HL-60/S4 treated with retinoic acid at 250 ng/mL for 4 days and 3 days (cell line): Measurements from ENCODE around the gene STAG3.
"Not testable (repeated sequence)": the region's sequence is repeated elsewhere in the genome, so short reads cannot be mapped to it uniquely, and the experiment has no call there.

Experiments used
- in situ Hi-C: fragments of 300-500 bp; cut with MboI; formaldehyde crosslinking; loops from 2 replicates; pipeline ENCODE4 v1.7.0; 2022; ENCODE audit warnings: low sequenced_read_pairs

STAG3 gene, protein sequence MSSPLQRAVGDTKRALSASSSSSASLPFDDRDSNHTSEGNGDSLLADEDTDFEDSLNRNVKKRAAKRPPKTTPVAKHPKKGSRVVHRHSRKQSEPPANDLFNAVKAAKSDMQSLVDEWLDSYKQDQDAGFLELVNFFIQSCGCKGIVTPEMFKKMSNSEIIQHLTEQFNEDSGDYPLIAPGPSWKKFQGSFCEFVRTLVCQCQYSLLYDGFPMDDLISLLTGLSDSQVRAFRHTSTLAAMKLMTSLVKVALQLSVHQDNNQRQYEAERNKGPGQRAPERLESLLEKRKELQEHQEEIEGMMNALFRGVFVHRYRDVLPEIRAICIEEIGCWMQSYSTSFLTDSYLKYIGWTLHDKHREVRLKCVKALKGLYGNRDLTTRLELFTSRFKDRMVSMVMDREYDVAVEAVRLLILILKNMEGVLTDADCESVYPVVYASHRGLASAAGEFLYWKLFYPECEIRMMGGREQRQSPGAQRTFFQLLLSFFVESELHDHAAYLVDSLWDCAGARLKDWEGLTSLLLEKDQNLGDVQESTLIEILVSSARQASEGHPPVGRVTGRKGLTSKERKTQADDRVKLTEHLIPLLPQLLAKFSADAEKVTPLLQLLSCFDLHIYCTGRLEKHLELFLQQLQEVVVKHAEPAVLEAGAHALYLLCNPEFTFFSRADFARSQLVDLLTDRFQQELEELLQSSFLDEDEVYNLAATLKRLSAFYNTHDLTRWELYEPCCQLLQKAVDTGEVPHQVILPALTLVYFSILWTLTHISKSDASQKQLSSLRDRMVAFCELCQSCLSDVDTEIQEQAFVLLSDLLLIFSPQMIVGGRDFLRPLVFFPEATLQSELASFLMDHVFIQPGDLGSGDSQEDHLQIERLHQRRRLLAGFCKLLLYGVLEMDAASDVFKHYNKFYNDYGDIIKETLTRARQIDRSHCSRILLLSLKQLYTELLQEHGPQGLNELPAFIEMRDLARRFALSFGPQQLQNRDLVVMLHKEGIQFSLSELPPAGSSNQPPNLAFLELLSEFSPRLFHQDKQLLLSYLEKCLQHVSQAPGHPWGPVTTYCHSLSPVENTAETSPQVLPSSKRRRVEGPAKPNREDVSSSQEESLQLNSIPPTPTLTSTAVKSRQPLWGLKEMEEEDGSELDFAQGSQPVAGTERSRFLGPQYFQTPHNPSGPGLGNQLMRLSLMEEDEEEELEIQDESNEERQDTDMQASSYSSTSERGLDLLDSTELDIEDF

DNA sequence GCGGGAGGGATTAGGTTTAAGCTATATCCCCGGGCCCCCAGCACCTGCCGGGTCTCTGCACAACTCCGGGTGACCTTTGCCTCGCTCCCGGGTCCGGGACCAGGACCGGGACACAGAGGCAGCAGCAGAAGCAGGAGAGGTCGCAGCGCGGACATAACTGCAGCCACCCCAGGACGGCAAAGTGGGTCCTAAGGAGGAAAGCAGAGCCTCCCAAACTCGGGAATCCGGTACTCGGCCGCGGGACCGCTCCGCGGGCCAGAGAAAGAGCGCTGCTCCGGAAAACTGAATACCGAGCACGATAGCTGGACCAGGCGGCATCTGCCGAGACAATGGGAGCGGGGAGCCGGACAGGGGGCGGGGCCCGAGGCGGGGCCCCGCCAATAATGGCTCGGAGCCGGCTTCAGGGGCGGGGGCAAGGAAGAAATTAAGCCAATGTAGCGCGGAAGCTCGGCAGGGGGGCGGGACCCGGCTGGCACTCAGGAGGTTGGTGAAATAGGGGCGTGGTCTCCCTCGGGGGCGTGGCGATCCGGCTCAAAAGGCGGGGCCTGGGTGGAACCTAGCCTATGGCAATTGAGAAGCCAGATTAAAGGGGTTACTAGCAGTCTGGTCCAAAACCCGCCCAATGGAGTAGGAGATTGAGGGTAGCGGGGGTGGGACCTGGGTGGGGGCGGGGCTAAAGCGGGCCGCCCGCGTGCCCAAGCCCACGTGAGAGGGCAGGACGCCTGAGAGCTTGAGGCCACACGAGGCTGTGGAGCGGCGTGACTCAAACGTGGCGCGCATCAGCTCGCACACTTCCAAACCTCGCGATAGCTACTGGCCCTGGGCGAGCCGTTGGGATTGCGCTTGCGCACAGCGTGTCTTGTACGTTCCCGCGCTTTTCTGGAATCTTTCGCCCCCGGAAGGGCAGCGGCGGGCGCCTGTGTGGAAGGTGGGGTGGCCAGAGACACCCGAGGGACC is at the start of gene STAG3, which contains the start of gene GPC2:
Gene STAG3 (plus strand): TSS at position 874 of the 957 bp plus-strand sequence. CDS start 2,639 bp downstream, outside the sequence.
Gene GPC2 (minus strand): TSS at position 337 of the 957 bp plus-strand sequence. CDS start 182 bp downstream, at position 155.
- in situ Hi-C loops = no loop called here

DNA sequence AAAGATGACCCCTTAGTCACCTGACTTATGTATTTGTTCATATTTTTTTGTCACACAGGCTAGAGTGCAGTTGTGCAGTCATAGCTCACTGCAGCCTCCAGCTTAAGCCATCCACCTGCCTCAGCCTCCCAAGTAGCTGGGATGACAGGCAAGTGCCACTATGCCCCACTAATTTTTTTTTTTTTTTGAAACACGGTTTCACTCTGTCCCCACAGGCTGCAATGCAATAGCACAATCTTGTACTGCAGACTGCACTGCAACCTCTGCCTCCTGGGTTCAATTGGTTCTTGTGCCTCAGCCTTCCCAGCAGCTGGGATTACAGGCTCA is 49.1 kb upstream of the STAG3 start:
- in situ Hi-C loops = no loop called here

DNA sequence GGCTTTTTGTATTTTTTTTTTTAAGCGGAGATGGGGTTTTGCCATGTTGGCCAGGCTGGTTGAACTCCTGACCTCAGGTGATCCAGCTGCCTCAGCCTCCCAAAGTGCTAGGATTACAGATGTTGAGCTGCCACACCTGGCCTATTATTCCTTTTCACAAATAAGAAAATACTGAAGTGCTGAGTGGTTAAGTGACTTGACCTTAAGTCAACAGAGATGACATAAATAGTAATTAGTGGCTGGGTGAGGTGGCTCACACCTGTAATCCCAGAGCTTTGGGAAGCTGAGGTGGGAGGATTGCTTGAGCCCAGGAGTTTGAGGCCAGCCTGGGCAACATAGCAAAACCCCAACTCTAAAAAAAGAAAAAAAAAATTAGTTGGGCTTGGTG is 47.5 kb upstream of the STAG3 start:
- in situ Hi-C loops = not testable (repeated sequence)

DNA sequence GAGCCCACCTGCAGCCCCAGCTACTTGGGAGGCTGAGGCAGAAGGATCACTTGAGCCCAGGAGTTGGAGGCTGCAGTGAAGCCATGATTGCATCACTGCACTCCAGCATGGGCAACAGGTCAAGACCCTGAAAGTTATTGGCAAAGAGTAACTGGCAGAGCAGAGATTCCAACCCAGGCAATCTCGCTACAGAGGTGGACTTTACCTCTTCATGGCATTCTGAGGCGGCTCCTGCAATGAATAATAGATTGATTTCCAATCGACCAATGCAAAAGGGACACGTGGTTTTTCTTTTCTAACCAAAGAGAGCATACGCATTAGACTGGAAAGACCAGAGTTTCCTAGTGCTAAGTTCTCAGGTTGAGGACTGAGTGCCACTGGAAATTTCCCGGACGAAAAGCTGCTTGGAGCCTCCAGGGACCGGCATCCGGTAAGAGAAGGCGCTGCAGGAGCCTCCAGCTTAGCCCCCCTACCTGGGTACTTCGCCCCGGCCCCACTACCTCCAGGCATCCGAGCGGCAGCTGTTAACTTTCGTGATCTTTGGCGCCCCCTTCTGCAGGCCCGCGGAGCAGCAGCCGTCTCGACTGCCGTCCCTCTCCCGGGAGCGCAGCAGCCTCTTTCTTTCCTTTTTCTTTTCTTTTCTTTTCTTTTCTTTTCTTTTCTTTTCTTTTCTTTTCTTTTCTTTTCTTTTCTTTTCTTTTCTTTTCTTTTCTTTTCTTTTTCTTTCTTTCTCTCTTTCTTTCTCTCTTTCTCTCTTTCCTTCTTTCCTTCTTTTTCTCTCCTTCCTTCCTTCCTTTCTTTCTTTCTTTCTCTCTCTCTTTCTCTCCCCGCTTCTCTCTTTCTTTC is 46.9 kb upstream of the STAG3 start:
- in situ Hi-C loops = no loop called here

DNA sequence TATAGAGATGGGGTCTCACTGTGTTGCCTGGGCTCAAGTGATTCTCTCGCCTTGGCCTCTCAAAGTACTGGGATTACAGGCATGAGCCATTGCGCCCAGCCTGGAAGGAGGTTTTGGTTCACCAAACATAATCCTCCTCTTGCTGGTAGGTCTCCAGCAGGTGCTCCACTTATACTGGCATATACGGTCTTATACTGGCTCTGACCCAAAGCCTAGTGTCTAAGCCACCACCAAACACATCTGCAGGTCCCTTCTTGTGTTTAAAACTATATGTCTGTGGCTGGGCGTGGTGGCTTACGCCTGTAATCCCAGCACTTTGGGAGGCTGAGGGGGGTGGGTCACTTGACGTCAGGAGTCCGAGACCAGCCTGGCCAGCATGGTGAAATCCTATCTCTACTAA is 45.6 kb upstream of the STAG3 start:
- in situ Hi-C loops = no loop called here

DNA sequence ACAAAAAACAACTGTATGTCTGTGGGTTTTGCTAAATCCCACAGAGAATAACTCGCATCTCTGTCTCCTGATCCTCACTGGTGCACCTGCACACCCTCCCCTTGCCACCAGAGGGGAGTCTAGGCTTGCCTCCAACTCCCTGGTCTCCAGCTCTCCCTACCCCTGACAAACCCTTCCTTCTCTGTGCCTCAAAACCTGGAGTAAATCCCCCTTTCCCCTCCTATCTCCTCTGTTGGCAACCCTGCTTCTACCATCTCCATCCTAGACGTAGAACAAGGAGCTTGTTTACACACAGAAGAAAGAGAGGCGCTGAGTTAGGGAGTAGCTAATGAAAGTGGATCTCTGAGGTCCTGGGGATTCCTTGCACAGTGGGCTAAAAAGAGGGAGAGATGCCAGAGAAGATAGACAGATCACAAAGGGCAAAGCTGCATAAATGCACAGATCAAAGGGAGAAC is 45.0 kb upstream of the STAG3 start:
- in situ Hi-C loops = no loop called here

DNA sequence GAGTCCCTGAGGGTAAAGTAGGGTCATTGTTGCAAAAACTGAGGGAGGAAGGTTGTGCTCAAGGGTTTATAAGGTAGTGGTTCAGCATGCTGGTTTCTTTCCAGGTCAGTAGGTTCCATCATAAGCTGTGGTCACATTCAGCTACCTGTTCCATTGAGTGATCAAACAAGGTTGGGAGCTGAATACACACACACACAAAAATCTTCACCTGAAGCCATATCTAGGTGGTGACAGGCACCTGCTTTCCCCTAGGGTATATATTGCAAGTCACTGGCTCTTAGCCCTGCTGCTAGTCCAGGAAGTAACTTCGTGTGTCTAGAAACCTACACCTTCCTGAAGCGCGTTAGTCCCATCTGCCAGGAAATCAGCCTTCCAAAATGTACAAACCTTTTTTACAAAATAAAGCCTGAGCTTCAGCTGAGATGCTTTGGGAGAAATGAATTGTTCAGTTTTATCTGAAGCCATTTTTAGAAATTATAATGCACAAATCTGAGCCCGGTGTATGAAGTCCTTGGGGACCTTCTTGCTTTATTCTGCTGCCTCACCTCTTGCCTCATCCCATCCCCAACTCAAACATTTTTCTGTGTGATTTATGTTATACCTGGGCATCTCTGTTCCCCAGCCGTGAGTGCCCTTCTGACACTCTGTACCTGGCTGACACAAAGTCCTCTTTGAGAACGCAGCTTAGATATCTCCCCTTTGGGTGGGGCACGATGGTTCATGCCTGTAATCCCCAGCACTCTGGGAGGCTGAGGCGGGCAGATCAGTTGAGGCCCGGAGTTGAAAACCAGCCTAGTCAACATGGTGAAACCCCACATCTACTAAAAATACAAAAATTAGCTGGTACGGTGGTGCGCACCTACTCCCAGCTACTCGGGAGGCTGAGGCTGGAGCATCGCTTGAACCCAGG is 39.6 kb upstream of the STAG3 start:
- in situ Hi-C loops = no loop called here

DNA sequence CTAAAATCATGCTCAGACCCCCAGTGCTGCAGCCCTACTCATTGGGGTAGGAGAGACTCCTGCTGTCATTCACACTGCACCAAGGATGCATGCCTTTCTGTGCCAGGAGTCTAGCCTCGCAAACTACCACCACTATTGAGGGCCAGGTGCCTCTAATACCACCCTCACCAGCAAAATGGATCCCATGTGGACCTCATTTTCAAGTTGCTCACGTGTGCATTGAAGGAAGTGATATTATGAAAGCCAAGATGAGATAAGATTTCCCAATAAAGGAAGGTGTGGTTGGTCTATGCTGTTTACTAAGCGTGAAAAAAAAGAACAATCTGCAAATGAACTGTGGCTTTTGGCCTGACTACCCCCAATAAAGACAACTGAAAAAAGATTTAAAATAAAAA is 36.2 kb upstream of the STAG3 start:
- in situ Hi-C loops = no loop called here

DNA sequence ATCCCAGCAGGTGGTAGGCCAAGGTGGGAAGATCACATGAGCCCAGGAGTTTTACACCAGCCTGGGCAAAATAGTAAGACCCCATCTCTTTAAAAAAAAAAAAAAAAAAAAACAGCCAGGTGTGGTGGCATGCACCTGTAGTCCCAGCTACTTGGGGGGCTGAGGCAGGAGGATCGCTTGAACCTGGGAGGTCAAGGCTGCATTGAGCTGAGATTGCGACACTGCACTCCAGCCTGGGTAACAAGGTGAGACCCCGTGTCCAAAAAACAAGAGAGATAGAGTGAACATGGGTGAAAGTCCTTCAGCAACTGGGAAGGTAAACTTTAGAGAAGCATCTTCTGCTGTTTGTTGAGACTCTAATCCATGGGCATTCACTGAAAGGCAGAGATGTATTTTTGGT is 35.3 kb upstream of the STAG3 start:
- in situ Hi-C loops = no loop called here

DNA sequence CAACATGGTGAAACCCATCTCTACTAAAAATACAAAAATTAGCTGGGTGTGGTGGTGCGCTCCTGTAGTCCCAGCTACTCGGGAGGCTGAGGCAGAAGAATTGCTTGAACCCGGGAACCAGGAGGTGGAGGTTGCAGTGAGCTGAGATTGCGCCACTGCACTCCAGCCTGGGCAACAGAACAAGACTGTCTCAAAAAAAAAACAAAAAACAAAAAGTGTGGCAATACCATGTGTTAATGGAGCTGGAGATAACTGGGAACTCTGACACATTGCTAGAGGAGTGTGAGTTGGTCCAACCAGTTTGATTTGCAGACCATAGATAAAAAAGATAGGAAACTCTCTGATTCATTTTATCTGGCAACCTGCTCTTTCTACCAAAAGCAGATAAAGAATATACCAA is 31.4 kb upstream of the STAG3 start:
- in situ Hi-C loops = not testable (repeated sequence)

DNA sequence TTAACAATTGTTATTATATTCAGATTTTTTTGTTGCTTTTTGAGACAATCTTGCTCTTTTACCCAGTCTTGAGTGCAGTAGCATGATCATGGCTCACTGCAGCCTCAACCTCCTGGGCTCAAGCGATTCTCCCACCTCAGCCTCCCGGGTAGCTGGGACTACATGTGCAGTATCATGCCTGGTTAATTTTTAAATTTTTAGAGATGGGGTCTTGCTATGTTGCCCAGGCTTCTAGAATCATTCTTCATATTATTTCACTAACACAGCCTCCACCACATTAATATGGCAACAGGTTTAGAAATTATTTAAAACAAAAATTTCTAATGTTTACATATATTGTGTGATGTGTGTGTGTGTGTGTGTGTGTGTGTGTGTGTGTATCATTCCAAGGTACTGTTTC is 30.4 kb upstream of the STAG3 start:
- in situ Hi-C loops = no loop called here

DNA sequence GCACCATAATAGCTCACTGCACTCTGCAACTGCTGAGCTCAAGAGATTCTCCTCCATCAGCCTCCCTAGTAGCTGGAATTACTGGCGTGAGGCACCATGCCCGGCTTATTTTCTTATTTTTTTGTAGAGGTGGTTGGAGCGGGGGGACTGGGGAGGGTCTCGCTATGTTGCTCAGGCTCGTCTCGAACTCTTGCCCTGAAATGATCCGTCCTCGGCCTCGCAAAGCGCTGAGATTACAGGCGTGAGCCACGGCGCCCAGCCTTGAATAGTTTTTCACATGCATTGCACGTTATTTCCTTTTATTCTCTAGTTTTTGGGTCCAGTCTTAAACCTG is 29.5 kb upstream of the STAG3 start:
- in situ Hi-C loops = no loop called here

DNA sequence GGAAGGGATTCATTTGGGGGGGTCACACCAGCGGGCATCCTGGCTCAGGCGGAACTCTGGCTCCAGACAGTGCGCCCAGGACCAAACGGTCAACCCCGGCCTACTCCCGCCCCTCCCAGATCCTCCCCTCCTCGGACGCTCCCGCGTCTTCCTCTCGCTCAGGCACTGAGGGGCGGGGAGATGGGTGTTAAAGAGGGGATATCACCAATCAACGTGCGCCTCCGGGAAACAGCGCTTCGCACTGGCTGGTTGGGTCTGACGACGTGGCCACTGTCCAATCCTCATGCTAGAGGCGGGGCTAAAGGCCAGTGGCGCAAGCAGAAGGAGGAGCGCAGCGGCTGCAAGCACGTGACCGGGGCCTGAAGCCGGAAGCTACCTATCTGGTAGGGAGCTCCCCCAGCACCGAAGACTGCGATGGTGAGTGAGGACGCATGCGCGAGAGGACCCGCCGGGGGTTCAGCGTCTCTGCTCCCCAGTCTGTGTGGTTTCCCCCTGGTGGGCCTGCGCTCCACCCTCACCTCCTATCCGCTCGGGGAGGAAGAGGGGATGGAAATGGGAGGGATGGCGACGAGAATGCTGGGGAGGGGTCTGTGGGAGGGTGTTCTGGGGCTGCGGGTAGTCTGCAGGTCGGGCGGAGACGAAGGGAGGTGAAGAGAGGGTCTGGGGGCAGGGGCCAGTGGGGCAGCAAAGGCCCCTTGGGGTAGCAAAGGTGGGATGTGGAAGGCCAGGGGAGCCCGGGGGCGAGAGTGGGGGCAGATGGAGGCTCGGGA is 29.0 kb upstream of the STAG3 start, which contains the start of gene LAMTOR4:
Gene LAMTOR4 (plus strand): TSS at position 360 of the 770 bp plus-strand sequence. CDS start 55 bp downstream, at position 415.
- in situ Hi-C loops = no loop called here

DNA sequence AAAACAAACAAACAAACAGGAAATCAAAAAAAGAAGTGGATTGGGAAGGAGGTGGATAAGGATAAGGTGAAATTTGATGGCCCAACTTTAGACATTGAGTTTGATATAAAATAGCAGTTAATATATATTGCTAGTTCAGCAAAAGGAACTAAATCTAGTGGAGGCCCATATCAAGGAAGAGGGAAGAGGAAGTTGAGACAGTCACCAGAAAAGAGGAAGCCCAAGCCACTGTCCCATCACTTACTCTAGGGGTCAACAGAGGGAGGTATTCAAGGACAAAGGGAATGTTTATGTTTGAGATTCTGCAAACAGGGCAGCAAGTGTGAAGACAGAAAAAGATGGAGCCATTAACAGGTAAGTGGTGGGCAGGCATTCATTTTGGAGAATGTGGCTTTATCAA is 25.3 kb upstream of the STAG3 start:
- in situ Hi-C loops = no loop called here

DNA sequence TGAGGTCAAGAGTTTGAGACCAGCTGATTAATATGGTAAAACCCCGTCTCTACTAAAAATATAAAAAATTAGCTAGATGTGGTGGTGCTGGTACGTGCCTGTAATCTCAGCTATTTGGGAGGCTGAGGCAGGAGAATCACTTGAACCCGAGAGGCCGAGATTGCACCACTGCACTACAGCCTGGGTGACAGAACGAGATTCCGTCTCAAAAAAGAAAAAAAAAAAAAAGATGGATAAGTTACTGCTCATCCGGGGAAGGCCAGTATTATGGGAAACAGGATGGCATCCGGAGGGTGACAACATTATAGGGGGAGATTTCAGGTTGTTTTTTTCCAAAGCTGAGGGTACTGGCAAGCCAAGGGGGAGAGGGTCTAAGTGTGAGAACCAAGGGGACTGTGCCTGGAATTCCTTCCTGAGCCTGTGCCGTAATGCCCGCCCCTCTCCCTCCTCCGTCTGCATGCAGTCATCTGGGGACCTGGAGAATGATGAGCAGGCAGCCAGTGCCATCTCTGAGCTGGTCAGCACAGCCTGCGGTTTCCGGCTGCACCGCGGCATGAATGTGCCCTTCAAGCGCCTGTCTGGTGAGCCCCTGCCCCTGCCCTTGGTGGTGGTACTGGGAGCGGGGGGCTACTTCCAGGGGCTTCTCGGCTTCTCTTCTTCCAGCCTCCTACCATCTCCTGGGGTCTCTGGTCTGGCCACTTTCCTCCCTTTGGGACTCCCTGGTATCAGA is 24.6 kb upstream of the STAG3 start:
- in situ Hi-C loops = no loop called here

DNA sequence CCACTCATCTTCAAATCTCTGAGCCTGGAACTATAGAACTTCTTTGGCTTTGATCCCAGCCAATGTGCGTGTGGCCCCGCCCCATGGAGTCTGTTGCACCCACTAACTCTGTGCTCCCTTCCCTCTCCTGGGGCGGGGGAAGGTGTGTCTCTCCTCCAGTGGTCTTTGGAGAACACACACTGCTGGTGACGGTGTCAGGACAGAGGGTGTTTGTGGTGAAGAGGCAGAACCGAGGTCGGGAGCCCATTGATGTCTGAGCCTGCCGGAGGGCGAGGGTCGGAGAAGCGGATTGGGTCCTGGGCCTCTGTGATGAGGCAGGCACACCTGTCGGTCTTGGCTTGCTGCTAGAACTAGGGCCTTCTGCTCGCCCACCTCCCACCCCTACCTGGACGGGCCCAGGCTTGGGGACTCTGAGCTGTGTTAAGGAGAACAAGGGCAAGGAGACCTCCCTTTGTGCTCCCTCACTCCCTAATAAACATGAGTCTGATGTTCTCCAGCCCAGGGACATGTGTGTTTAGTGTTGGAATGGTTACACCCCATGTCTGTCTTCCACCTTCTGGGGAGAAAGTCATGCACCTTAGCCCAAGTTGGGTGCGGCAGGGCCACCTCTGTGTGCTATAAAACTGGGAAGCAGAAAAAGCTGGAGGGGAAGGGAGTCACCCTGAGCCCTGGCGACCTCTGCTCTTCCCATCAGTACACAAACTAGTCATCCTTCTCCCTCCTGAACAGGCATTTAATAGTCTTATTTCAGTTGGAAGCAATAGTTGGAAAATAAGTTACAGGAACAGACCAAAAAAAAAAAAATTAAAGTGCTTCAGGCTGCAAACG is 23.8 kb upstream of the STAG3 start:
- in situ Hi-C loops = no loop called here
